IgD-negative memory B cell (primary cell): ENCODE results near the gene SSX2. TPM values are rescaled to one million over a fixed set of nuclear protein-coding genes. Genes with fewer than 3 reads are reported as not detected.
A peak's percentile ranks its signal among the peaks of the same experiment; 100 is the strongest.
"Not testable (repeated sequence)": the region's sequence is repeated elsewhere in the genome, so short reads cannot be mapped to it uniquely, and the experiment has no call there.

Source experiments
- H3K27ac Mint-ChIP-seq, 3 donors: one replicate each; pipeline ENCODE4 v1.8.0; 2020 to 2022; ENCODE audit warnings: mild to moderate bottlenecking in 3 of 3, mixed read lengths in 3 of 3, moderate library complexity in 1 of 3
- H3K27me3 Mint-ChIP-seq: one replicate; pipeline ENCODE4 v1.8.0; 2021; ENCODE audit warnings: mixed read lengths
- H3K36me3 Mint-ChIP-seq: one replicate; pipeline ENCODE4 v1.8.0; 2020; ENCODE audit warnings: mild to moderate bottlenecking, mixed read lengths
- H3K4me1 Mint-ChIP-seq, 3 donors: one replicate each; pipeline ENCODE4 v1.8.0; 2020 to 2022; ENCODE audit warnings: mixed read lengths in 3 of 3, mild to moderate bottlenecking in 1 of 3
- H3K4me3 Mint-ChIP-seq, 4 donors: one replicate each; pipeline ENCODE4 v1.8.0; 2020 to 2022; ENCODE audit warnings: mild to moderate bottlenecking in 4 of 4, mixed read lengths in 4 of 4, moderate library complexity in 3 of 4
- H3K9me3 Mint-ChIP-seq, 3 donors: one replicate each; pipeline ENCODE4 v1.8.0; 2020 to 2021; ENCODE audit warnings: mixed read lengths in 3 of 3, mild to moderate bottlenecking in 1 of 3
- polyA plus RNA-seq: library from polyadenylated mRNA; unstranded; fragments of 300-500 nt; fragmentation: Illumina TruSeq; gene quantifications from one replicate; pipeline ENCODE4 v1.2.3, GENCODE V29; 2021

SSX2 gene, protein sequence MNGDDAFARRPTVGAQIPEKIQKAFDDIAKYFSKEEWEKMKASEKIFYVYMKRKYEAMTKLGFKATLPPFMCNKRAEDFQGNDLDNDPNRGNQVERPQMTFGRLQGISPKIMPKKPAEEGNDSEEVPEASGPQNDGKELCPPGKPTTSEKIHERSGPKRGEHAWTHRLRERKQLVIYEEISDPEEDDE
- not detected for polyA plus RNA-seq

- H3K36me3 Mint-ChIP-seq, H3K9me3 Mint-ChIP-seq, H3K27ac Mint-ChIP-seq, H3K27me3 Mint-ChIP-seq, H3K4me1 Mint-ChIP-seq, H3K4me3 Mint-ChIP-seq: not testable (repeated sequence)
Measured at GRCh38 chrX:52707078-52707477, at the start of gene SSX2. Gene SSX2 (minus strand): TSS chrX:52707178. CDS start chrX:52705749, 1,429 bp downstream.

GRCh38 chrX:52750952-52751351, 44.0 kb upstream of the SSX2 start, which contains the start of gene SSX2B:
Gene SSX2B (plus strand): TSS chrX:52751252. CDS start chrX:52752681, 1,429 bp downstream.
- H3K4me1 Mint-ChIP-seq, H3K36me3 Mint-ChIP-seq, H3K27ac Mint-ChIP-seq, H3K4me3 Mint-ChIP-seq, H3K27me3 Mint-ChIP-seq, H3K9me3 Mint-ChIP-seq: not testable (repeated sequence)

GRCh38 chrX:52692034-52692433, 14.9 kb downstream of the SSX2 start:
- not testable (repeated sequence) for H3K4me3 Mint-ChIP-seq, H3K4me1 Mint-ChIP-seq, H3K27me3 Mint-ChIP-seq, H3K27ac Mint-ChIP-seq, H3K9me3 Mint-ChIP-seq, H3K36me3 Mint-ChIP-seq

GRCh38 chrX:52662218-52662617, 44.8 kb downstream of the SSX2 start:
- H3K36me3 Mint-ChIP-seq, H3K9me3 Mint-ChIP-seq, H3K27me3 Mint-ChIP-seq, H3K27ac Mint-ChIP-seq, H3K4me1 Mint-ChIP-seq, H3K4me3 Mint-ChIP-seq: not testable (repeated sequence)

DNA sequence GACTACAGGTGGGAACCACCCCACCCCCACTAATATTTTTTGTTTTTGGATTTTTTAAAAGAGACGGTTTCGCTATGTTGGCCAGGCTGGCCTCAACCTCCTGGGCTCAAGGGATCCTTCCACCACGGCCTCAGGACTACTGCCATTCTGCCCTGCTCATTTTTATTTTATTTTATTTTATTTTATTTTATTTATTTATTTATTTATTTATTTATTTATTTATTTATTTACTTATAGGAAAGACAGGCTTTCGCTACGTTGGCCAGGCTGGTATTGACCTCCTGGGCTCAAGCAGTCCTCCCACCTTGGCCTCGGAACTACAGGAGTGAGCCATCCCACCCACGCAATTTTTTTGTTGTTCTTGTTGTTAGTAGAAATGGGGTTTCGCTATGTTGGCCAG, 51.5 kb downstream of the SSX2 start:
- not testable (repeated sequence) for H3K4me1 Mint-ChIP-seq, H3K36me3 Mint-ChIP-seq, H3K4me3 Mint-ChIP-seq, H3K9me3 Mint-ChIP-seq, H3K27ac Mint-ChIP-seq, H3K27me3 Mint-ChIP-seq

DNA sequence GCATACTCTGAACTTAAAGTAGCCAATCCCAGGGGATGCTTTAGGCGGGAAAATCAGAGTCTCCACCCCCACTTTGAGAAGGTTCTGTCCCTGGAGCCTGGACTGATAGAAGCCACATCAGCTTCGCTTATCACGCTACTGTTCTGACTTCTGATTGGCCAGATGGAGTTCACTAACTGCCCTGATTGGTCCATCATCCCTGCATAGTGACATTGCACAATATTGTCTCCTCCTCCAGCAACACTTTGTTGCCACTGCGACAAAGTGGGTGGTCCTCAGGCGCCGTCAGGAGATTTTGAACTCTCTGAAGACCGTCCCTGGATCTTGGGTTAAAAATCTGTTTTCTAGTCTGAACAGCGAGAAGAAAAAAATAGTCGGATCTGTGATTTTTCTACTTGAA, 52.2 kb downstream of the SSX2 start, which contains the start of gene SSX7:
SSX7 (minus strand) TSS at position 101 of the 400 bp plus-strand sequence. CDS start 1,428 bp downstream, outside the sequence.
- H3K9me3 Mint-ChIP-seq, H3K36me3 Mint-ChIP-seq, H3K27me3 Mint-ChIP-seq, H3K4me3 Mint-ChIP-seq, H3K4me1 Mint-ChIP-seq: not testable (repeated sequence)
- H3K27ac Mint-ChIP-seq: peak within 1 kb of the TSS in 1 of 3 donors; percentile 46

GRCh38 chrX:52650676-52651075, 56.3 kb downstream of the SSX2 start:
- not testable (repeated sequence) for H3K27me3 Mint-ChIP-seq, H3K4me3 Mint-ChIP-seq, H3K9me3 Mint-ChIP-seq, H3K27ac Mint-ChIP-seq, H3K4me1 Mint-ChIP-seq, H3K36me3 Mint-ChIP-seq

- H3K27me3 Mint-ChIP-seq, H3K4me1 Mint-ChIP-seq: not testable (repeated sequence)
Measured at GRCh38 chrX:52648956-52649355, 58.0 kb downstream of the SSX2 start.

More at GRCh38 chrX:52648956-52649355, 58.0 kb downstream of the SSX2 start:
- H3K9me3 Mint-ChIP-seq, H3K4me3 Mint-ChIP-seq, H3K27ac Mint-ChIP-seq, H3K36me3 Mint-ChIP-seq: not testable (repeated sequence)

Other genes with a start within 250 kb of the SSX2 start
- gene XAGE1A, start 211.4 kb downstream of the SSX2 start, polyA plus RNA-seq: not detected
- not detected for gene XAGE1B, start 190.1 kb downstream of the SSX2 start, polyA plus RNA-seq
- not detected for gene SSX7, start 52.3 kb downstream of the SSX2 start, polyA plus RNA-seq
- not detected for gene SSX2B, start 44.1 kb upstream of the SSX2 start, polyA plus RNA-seq
- gene SPANXN5, start 90.2 kb upstream of the SSX2 start, polyA plus RNA-seq: not detected
- not detected for gene XAGE5, start 104.1 kb upstream of the SSX2 start, polyA plus RNA-seq
- gene XAGE3, start 160.9 kb upstream of the SSX2 start, polyA plus RNA-seq: not detected
- 7.4 TPM for gene FAM156B, start 190.2 kb upstream of the SSX2 start, polyA plus RNA-seq